ENCODE measurements around the gene GPR78.
A peak's percentile ranks its signal among the peaks of the same experiment; 100 is the strongest.

DNA sequence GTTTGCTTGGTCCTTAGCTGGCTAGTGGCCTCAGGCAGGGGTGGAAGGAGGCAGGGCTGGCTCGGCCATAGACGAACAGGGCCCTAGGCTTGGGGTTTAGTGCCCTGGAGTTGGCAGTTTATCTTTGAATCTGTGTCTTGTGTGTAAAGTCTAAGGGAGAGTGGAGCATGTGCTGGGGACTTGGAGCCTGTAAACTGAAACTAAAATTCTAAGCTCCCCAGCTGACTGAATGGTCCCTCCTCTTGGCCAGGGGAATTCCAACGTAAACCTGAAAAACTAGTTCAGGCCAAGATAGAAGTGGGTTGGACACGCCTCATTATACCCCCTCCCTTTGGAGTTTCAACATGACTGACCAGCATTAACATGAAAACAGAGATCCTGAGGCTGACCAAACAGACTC is 46.1 kb upstream of the GPR78 start:
- TF ChIP-seq CTCF (IDR thresholded peaks at IDR 0.05) (no peak), POLR2A (IDR thresholded peaks at IDR 0.05) (peak in 2 of 3 donors; percentile 49 to 61)
